ENCODE results near the gene GATB. TPM values are rescaled to one million over a fixed set of nuclear protein-coding genes. Genes with fewer than 3 reads are reported as not detected.

The GATB gene
- total RNA-seq, 1 experiment from 2014 or later, result 21.2 TPM

DNA sequence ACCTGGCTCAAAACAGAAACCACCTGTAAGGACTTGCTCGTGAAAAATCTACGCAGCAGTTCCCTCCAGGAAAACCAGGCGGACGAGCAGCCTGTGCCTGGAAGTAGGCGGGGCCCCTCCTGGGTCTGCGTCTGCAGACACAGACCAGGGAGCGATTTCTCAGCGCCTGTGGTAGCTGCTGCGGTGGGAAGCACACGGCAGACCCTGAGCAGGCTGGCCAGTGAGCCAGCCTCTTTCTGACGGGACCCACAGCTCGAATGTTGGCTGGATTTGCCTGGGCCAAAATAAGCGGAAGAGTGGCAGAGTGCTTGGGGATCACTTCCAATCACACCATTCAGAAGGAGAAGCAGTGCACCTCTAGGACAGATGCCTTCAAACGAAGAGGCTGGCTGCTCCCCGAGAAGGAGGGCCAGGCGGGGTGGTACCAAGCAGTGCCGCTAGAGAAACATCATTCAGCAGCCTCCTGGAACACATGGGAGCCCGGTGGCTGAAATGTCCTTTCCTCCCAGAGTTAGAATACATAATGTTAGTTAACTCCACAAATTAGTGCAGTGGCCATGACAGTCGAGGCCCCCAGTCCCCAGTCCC is 85.9 kb downstream of the GATB start:
- no peak overlapping the region for H2BK15ac ChIP-seq (ENCODE audit: low read depth, low read length)
- no peak overlapping the region for H3K14ac ChIP-seq (ENCODE audit: insufficient read depth, low read length)
- H3K36me3 Mint-ChIP-seq (ENCODE audit: insufficient read depth in 1 of 3, low read depth in 3 of 3), result no peaks in the 10 kb centered on the region; a peak in 4 of 7 replicates
- no peak overlapping the region for H2BK12ac ChIP-seq (ENCODE audit: insufficient read length, low read depth, low read length)
- no peak overlapping the region for H3K4ac ChIP-seq (ENCODE audit: low read depth, low read length)
- no peak overlapping the region for H3K27ac ChIP-seq (ENCODE audit: insufficient read length, low read depth, low read length)
- no peaks in the 10 kb centered on the region for H3K9me3 Mint-ChIP-seq
- H2BK20ac ChIP-seq (ENCODE audit: low read depth, low read length, poor library complexity, severe bottlenecking), result no peak overlapping the region
- no peaks in the 10 kb centered on the region for H3K23me2 ChIP-seq (ENCODE audit: insufficient read length, low read depth, low read length, poor library complexity, severe bottlenecking)
- no peak overlapping the region for H2BK120ac ChIP-seq (ENCODE audit: low read depth, low read length, poor library complexity, severe bottlenecking)
- WGBS (ENCODE audit: extremely low coverage, insufficient read length, low lambda C conversion rate), result no CpG with 5 or more reads among the region's 19 CpGs
- no peak overlapping the region for H3K4me3 Mint-ChIP-seq
- no peaks in the 10 kb centered on the region for H3K27me3 Mint-ChIP-seq (ENCODE audit: low read depth)
- H4K91ac ChIP-seq (ENCODE audit: insufficient read length, low read depth, low read length), result no peak overlapping the region
- no peak overlapping the region for H2AFZ ChIP-seq (ENCODE audit: low read length)
- peak overlapping the region; percentile 27 to 81 (median 74); a peak in 4 of 7 replicates for H3K27ac Mint-ChIP-seq
- H3K9me3 ChIP-seq (ENCODE audit: control insufficient read depth, low read depth, low read length), result no peaks in the 10 kb centered on the region
- no peak overlapping the region for H2AK5ac ChIP-seq (ENCODE audit: insufficient read length, low read length)
- no peaks in the 10 kb centered on the region for H3K4me1 ChIP-seq (ENCODE audit: insufficient read depth, low read length)
- H2BK5ac ChIP-seq (ENCODE audit: insufficient read length, low read length), result no peak overlapping the region
- no peak for TF ChIP-seq CTCF (conservative IDR thresholded peaks at IDR 0.05)
- peak; percentile 83 for DNase-seq
- no peaks in the 10 kb centered on the region for H3K27me3 ChIP-seq (ENCODE audit: insufficient read depth, low read length)
- H3K79me2 ChIP-seq (ENCODE audit: insufficient read depth, low read length), result no peaks in the 10 kb centered on the region
- no peak overlapping the region for H3K56ac ChIP-seq (ENCODE audit: insufficient read length, low read depth, low read length)
- no peak overlapping the region for H4K8ac ChIP-seq (replicated peaks; ENCODE audit: insufficient read length, low read depth, low read length)
- H4K5ac ChIP-seq (ENCODE audit: insufficient read length, low read depth, low read length), result no peak overlapping the region
- H3K79me1 ChIP-seq (ENCODE audit: insufficient read depth, low read depth, low read length, poor library complexity, severe bottlenecking), result no peaks in the 10 kb centered on the region
- no peak overlapping the region for H3K4me2 ChIP-seq (ENCODE audit: insufficient read depth, insufficient read length, low read length)
- no peak overlapping the region for H3T11ph ChIP-seq (ENCODE audit: low read length)
- H3K4me1 Mint-ChIP-seq, result peaks cover 28 to 32% of the 10 kb centered on the region in 2 experiments
- H4K20me1 ChIP-seq (ENCODE audit: control insufficient read depth, insufficient read depth, insufficient read length), result no peaks in the 10 kb centered on the region
- H3K18ac ChIP-seq (ENCODE audit: insufficient read length, low read depth, low read length), result no peak overlapping the region
- H3K23ac ChIP-seq (ENCODE audit: insufficient read length, low read depth, low read length), result no peak overlapping the region
- no peak overlapping the region for H3K9ac ChIP-seq (ENCODE audit: extremely low read depth, insufficient read length, low read length)

All from H9 (cell line).